DLD1 (cell line): Measurements from ENCODE around the gene LRRC36.

Experiments
- in situ Hi-C: cut with HindIII; loops from 2 replicates; pipeline ENCODE4 v1.10.0; 2017; ENCODE audit warnings: low sequenced_read_pairs

LRRC36 gene

GRCh38 chr16:67287960-67288359 is 38.7 kb upstream of the LRRC36 start:
- in situ Hi-C loops = no loop called here

GRCh38 chr16:67291461-67291860 is 35.2 kb upstream of the LRRC36 start:
- in situ Hi-C loops = no loop called here

GRCh38 chr16:67294171-67294757 is 32.4 kb upstream of the LRRC36 start:
- in situ Hi-C loops = no loop called here

- in situ Hi-C loops = no loop called here
These were observed 31.7 kb upstream of the LRRC36 start for GRCh38 chr16:67294938-67295361.

GRCh38 chr16:67296420-67296819 is 30.2 kb upstream of the LRRC36 start:
- in situ Hi-C loops = no loop called here

GRCh38 chr16:67298277-67298676 is 28.3 kb upstream of the LRRC36 start:
- in situ Hi-C loops = no loop called here

- in situ Hi-C loops = no loop called here
These were observed 27.3 kb upstream of the LRRC36 start for GRCh38 chr16:67299269-67299668.

- in situ Hi-C loops = no loop called here
These were observed 25.4 kb upstream of the LRRC36 start for GRCh38 chr16:67301080-67301782.

- in situ Hi-C loops = no loop called here
These were observed 24.5 kb upstream of the LRRC36 start for GRCh38 chr16:67302076-67302475.

GRCh38 chr16:67302970-67303369 is 23.6 kb upstream of the LRRC36 start:
- in situ Hi-C loops = no loop called here

GRCh38 chr16:67304020-67304419 is 22.6 kb upstream of the LRRC36 start:
- in situ Hi-C loops = no loop called here

GRCh38 chr16:67305216-67306071 is 21.2 kb upstream of the LRRC36 start:
- in situ Hi-C loops = no loop called here

GRCh38 chr16:67310561-67310960 is 16.1 kb upstream of the LRRC36 start:
- in situ Hi-C loops = no loop called here

- in situ Hi-C loops = no loop called here
These were observed 14.8 kb upstream of the LRRC36 start for GRCh38 chr16:67311607-67312488.

GRCh38 chr16:67312719-67313118 is 13.9 kb upstream of the LRRC36 start:
- in situ Hi-C loops = no loop called here

GRCh38 chr16:67317853-67318252 is 8.8 kb upstream of the LRRC36 start:
- in situ Hi-C loops = no loop called here

GRCh38 chr16:67326115-67326471 is 522 bp upstream of the LRRC36 start:
- in situ Hi-C loops = no loop called here

- in situ Hi-C loops = no loop called here
These were observed 1.1 kb downstream of the LRRC36 start for GRCh38 chr16:67327743-67328142.

GRCh38 chr16:67329901-67330300 is 3.3 kb downstream of the LRRC36 start:
- in situ Hi-C loops = no loop called here

- in situ Hi-C loops = no loop called here
These were observed 6.7 kb downstream of the LRRC36 start for GRCh38 chr16:67333315-67333714.

- in situ Hi-C loops = loop anchor here (5.0 kb wide), 1 partner anchor 51 kb away; no protein-coding TSS in a partner anchor
These were observed 9.5 kb downstream of the LRRC36 start for GRCh38 chr16:67336116-67336515.
